HEK293 (cell line): ENCODE results near the gene ADAMTS17.

Experiments
- KLF8 ChIP-seq: fragments of 450-650 bp; formaldehyde crosslinking; IDR thresholded peaks from 2 replicates; pipeline ENCODE4 v1.5.1; 2016; ENCODE audit warnings: missing biosample characterization, missing genetic modification characterization
- ZFP41 ChIP-seq: fragments of 450-650 bp; formaldehyde crosslinking; IDR thresholded peaks from 2 replicates; pipeline ENCODE4 v1.5.1; 2016; ENCODE audit warnings: missing biosample characterization, missing genetic modification characterization, borderline replicate concordance
- ZNF529 ChIP-seq: fragments of 450-650 bp; formaldehyde crosslinking; IDR thresholded peaks from 2 replicates; pipeline ENCODE4 v1.5.1; 2017; ENCODE audit warnings: missing genetic modification characterization, missing biosample characterization; ENCODE audit not compliant: insufficient replicate concordance
- ZNF561 ChIP-seq: fragments of 450-650 bp; IDR thresholded peaks from 2 replicates; pipeline ENCODE4 v1.5.1; 2018; ENCODE audit warnings: missing biosample characterization, missing genetic modification characterization, borderline replicate concordance
- TF ChIP-seq, protein P1 (sequence below): fragments of 450-650 bp; formaldehyde crosslinking; IDR thresholded peaks from 2 replicates; pipeline ENCODE4 v1.5.1; 2016; ENCODE audit warnings: missing biosample characterization, missing genetic modification characterization
- TF ChIP-seq, protein P2 (sequence below): fragments of 450-650 bp; IDR thresholded peaks from 2 replicates; pipeline ENCODE4 v1.5.1; 2018; ENCODE audit warnings: missing biosample characterization, missing genetic modification characterization

- TF ChIP-seq ZNF529 (no peak), KLF8 (tag by site-specific recombination) (no peak), ZFP41 (tag by site-specific recombination) (no peak), ZNF561 (tag by site-specific recombination) (no peak)
- TF ChIP-seq, protein P1, sequence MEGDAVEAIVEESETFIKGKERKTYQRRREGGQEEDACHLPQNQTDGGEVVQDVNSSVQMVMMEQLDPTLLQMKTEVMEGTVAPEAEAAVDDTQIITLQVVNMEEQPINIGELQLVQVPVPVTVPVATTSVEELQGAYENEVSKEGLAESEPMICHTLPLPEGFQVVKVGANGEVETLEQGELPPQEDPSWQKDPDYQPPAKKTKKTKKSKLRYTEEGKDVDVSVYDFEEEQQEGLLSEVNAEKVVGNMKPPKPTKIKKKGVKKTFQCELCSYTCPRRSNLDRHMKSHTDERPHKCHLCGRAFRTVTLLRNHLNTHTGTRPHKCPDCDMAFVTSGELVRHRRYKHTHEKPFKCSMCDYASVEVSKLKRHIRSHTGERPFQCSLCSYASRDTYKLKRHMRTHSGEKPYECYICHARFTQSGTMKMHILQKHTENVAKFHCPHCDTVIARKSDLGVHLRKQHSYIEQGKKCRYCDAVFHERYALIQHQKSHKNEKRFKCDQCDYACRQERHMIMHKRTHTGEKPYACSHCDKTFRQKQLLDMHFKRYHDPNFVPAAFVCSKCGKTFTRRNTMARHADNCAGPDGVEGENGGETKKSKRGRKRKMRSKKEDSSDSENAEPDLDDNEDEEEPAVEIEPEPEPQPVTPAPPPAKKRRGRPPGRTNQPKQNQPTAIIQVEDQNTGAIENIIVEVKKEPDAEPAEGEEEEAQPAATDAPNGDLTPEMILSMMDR, result no peak
- TF ChIP-seq, protein P2, sequence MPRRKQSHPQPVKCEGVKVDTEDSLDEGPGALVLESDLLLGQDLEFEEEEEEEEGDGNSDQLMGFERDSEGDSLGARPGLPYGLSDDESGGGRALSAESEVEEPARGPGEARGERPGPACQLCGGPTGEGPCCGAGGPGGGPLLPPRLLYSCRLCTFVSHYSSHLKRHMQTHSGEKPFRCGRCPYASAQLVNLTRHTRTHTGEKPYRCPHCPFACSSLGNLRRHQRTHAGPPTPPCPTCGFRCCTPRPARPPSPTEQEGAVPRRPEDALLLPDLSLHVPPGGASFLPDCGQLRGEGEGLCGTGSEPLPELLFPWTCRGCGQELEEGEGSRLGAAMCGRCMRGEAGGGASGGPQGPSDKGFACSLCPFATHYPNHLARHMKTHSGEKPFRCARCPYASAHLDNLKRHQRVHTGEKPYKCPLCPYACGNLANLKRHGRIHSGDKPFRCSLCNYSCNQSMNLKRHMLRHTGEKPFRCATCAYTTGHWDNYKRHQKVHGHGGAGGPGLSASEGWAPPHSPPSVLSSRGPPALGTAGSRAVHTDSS (tag by site-specific recombination), result no peak
Measured at GRCh38 chr15:100199711-100200286, 142.0 kb downstream of the ADAMTS17 start.
